Measurements from ENCODE around the gene PPCDC.

The PPCDC gene

GRCh38 chr15:75098404-75098803 lies 75.0 kb downstream of the PPCDC start:
- no peak overlapping the region for H3K27ac ChIP-seq
- DNase-seq (ENCODE audit: low read depth, low spot score) = no peak
